ENCODE data around the gene MVB12B.

DNA sequence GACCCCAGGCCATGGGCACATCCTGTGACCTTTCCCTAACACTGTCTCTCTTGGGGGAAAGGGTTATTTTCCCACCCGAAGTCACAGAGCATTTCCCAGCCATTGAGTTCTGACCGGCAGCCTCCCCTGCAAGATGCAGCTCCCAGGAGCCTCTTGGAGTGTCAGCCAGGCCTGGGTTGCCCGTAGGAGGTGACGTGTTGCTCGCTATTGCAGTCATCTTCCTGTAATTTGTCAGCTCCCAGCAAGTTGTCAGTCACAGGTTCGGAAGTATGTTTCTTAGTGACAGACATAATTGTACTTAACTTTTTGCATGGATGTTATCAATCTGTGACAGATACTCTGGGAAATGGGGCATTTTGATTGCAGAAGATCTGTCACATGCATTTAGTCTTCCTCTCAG lies 74.5 kb downstream of the MVB12B start:
- TF ChIP-seq, protein P1, sequence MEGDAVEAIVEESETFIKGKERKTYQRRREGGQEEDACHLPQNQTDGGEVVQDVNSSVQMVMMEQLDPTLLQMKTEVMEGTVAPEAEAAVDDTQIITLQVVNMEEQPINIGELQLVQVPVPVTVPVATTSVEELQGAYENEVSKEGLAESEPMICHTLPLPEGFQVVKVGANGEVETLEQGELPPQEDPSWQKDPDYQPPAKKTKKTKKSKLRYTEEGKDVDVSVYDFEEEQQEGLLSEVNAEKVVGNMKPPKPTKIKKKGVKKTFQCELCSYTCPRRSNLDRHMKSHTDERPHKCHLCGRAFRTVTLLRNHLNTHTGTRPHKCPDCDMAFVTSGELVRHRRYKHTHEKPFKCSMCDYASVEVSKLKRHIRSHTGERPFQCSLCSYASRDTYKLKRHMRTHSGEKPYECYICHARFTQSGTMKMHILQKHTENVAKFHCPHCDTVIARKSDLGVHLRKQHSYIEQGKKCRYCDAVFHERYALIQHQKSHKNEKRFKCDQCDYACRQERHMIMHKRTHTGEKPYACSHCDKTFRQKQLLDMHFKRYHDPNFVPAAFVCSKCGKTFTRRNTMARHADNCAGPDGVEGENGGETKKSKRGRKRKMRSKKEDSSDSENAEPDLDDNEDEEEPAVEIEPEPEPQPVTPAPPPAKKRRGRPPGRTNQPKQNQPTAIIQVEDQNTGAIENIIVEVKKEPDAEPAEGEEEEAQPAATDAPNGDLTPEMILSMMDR (conservative IDR thresholded peaks at IDR 0.05; ENCODE audit: low read length) = no peak
- no peak for TF ChIP-seq EZH2phosphoT487 (IDR thresholded peaks at IDR 0.05; ENCODE audit: borderline replicate concordance)

Measured in Loucy (cell line).